PFSK-1 (cell line): ENCODE measurements around the gene SPR.

Experiments used
- FOXP2 ChIP-seq: optimal IDR thresholded peaks from 2 replicates; pipeline ENCODE3; 2011; ENCODE audit warnings: borderline replicate concordance, control low read depth, inconsistent platforms; ENCODE audit not compliant: insufficient read depth; ENCODE audit errors: extremely low read length, extremely low read depth
- POLR2AphosphoS5 ChIP-seq: IDR thresholded peaks from 2 replicates; pipeline ENCODE4 v1.6.1; 2012; ENCODE audit warnings: low read depth, mild to moderate bottlenecking, control low read depth, low read length, moderate library complexity
- SIN3A ChIP-seq: IDR thresholded peaks from 2 replicates; pipeline ENCODE4 v1.6.1; 2012; ENCODE audit warnings: mild to moderate bottlenecking, low read length, moderate library complexity, borderline replicate concordance; ENCODE audit not compliant: insufficient read depth
- TAF1 ChIP-seq: IDR thresholded peaks from 2 replicates; pipeline ENCODE4 v1.6.1; 2012; ENCODE audit warnings: low read length, control low read depth, borderline replicate concordance; ENCODE audit not compliant: insufficient read depth
- TF ChIP-seq, protein P1 (sequence below), 2 experiments: IDR thresholded peaks; 2 replicates each; pipeline versions ENCODE4 v1.6.1 to v1.8.0; 2011 to 2012; ENCODE audit warnings: low read depth in 2 of 2, low read length in 2 of 2, control low read depth in 1 of 2, inconsistent platforms in 1 of 2, mild to moderate bottlenecking in 1 of 2, moderate library complexity in 1 of 2; ENCODE audit not compliant: insufficient read depth in 1 of 2

Gene SPR

DNA sequence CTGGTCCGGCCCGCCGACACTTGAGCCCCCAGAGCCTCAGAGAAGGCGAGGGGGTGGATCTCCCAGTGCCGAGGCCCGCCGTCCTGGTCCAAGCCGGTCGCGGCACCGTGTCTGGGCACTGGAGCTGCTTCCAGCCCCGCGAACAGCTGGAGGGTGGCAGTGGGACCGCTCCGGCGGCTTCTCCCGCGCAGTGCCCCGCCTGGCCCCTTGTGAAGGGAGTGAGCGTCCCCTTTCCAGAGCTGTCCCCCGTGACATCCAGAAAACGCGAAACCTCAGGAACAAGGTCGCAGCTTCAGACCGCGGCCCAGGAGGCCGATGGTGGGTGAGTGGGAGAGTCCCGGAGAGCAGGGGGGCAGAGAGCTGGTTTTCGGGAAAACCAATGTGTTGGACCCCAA lies 29.5 kb downstream of the SPR start:
- TF ChIP-seq POLR2AphosphoS5: no peak
- TF ChIP-seq SIN3A: no peak
- no peak for TF ChIP-seq TAF1
- TF ChIP-seq FOXP2: no peak
- TF ChIP-seq, protein P1, sequence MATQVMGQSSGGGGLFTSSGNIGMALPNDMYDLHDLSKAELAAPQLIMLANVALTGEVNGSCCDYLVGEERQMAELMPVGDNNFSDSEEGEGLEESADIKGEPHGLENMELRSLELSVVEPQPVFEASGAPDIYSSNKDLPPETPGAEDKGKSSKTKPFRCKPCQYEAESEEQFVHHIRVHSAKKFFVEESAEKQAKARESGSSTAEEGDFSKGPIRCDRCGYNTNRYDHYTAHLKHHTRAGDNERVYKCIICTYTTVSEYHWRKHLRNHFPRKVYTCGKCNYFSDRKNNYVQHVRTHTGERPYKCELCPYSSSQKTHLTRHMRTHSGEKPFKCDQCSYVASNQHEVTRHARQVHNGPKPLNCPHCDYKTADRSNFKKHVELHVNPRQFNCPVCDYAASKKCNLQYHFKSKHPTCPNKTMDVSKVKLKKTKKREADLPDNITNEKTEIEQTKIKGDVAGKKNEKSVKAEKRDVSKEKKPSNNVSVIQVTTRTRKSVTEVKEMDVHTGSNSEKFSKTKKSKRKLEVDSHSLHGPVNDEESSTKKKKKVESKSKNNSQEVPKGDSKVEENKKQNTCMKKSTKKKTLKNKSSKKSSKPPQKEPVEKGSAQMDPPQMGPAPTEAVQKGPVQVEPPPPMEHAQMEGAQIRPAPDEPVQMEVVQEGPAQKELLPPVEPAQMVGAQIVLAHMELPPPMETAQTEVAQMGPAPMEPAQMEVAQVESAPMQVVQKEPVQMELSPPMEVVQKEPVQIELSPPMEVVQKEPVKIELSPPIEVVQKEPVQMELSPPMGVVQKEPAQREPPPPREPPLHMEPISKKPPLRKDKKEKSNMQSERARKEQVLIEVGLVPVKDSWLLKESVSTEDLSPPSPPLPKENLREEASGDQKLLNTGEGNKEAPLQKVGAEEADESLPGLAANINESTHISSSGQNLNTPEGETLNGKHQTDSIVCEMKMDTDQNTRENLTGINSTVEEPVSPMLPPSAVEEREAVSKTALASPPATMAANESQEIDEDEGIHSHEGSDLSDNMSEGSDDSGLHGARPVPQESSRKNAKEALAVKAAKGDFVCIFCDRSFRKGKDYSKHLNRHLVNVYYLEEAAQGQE (IDR thresholded peaks at IDR 0.05; ENCODE audit: insufficient read depth in 1 of 2, low read depth in 2 of 2, low read length in 2 of 2): no peak

DNA sequence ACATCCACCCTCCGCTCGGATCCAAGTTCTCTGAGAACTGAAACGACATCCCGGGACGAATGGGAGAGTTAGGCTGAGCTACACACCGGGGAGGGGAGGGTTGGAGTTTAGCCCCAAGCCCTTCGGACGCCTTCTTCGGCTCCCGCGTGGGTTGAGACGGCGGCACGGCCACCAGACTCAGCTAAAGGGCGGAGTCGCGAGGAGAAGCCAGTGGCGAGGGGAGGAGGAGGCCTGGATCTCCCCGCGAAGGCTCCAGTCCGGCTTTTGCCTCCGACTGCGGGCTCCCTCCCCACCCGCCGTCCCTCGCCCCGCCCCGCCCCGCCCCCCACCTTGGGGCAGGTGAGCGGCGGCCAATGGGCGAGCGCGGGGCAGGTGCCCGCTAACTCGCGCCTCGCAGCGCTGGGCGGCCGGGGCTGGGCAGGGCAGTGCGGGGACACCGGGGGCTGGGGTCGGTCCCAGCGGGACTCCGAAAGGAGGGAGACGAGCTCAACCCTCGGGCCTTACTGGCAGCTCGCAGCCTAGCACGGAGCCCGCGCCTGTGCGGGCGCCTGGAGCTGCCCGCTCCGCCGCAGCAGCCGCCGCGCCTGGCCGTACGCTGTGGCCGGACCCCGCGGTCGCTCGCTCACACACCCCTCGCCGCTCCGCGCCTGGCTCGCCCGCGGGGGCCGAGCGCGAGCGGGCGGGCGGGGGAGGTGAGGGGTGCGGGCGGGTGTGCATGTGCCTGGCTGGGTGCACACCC lies 30.1 kb downstream of the SPR start, which contains the start of gene EMX1:
TSS of gene EMX1 (plus strand) at position 382 of the 739 bp plus-strand sequence. CDS start at position 716, 334 bp downstream.
- TF ChIP-seq FOXP2: no peak
- TF ChIP-seq, protein P1 (IDR thresholded peaks at IDR 0.05; ENCODE audit: insufficient read depth in 1 of 2, low read depth in 2 of 2, low read length in 2 of 2): no peak
- TF ChIP-seq SIN3A: no peak
- no peak for TF ChIP-seq POLR2AphosphoS5
- TF ChIP-seq TAF1: no peak

DNA sequence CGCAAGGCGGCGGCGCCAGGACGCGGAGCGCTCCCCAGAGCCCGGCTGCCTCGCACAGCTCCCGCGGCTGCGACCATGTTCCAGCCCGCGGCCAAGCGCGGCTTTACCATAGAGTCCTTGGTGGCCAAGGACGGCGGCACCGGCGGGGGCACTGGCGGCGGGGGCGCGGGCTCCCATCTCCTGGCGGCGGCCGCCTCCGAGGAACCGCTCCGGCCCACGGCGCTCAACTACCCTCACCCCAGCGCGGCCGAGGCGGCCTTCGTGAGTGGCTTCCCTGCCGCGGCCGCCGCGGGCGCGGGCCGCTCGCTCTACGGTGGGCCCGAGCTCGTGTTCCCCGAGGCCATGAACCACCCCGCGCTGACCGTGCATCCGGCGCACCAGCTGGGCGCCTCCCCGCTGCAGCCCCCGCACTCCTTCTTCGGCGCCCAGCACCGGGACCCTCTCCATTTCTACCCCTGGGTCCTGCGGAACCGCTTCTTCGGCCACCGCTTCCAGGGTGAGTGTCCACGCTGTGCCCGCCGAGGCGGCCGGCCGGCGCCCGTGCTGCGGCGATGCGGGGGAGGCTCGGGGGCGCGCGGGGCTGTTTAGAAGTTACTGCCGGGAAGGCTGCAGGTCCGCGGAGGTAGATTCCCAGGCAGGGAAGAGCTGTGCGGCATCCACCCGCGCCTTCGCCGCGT lies 30.8 kb downstream of the SPR start:
- TF ChIP-seq TAF1: no peak
- TF ChIP-seq, protein P1 (IDR thresholded peaks at IDR 0.05; ENCODE audit: insufficient read depth in 1 of 2, low read depth in 2 of 2, low read length in 2 of 2): no peak

DNA sequence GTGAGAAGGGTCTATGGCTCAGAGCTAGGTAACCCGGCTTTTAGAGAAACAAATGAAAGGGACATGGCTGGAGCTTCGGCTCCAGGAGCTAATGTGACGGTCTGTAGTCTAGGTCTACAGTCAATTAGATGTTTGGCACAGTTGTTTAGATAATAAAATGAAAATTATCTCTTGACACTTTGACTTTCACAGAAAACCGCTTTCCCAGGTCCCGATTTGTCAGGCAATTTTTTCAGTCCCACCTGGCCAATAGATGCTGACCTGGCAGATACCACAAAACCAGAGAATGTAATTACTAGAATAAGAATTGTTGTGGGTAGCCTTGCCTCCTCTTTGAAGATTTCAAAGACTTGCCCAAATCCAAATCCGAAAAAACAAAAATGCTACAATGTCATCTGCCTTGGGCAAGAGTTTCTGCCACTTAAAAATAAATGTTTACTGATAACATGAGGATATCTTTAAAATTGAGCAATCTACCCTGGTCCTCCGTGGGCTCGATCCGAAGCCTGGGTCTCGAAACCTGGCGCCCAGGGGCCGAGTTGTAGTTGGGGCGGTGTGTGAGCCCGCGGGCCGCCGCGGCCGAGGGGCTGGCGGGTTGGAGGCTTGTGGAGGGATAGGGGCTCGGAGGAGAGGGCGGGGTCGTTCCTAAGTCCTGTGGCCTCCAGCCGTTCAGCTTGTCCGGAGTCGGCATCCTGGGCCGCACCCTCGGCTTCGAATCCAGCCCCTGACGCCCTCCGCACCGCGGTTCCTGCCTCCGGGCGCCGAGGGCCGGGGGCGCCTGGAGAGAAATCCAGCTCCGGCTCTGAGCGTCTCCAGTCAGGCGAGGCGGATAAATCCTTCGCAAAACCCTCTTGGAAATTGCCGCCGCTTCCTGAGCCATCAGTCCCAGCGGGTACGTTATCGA lies 32.5 kb downstream of the SPR start:
- TF ChIP-seq TAF1 (no peak), POLR2AphosphoS5 (no peak), FOXP2 (no peak), SIN3A (no peak)
- TF ChIP-seq, protein P1 (IDR thresholded peaks at IDR 0.05; ENCODE audit: insufficient read depth in 1 of 2, low read depth in 2 of 2, low read length in 2 of 2): no peak
